Raji (cell line): ENCODE measurements around the gene HLF.

Experiments used
- POLR2A ChIP-seq: IDR thresholded peaks from 2 replicates; pipeline ENCODE4 v1.6.1; 2011; ENCODE audit warnings: low read depth, low read length, control low read depth; ENCODE audit not compliant: insufficient read depth

HLF gene

DNA sequence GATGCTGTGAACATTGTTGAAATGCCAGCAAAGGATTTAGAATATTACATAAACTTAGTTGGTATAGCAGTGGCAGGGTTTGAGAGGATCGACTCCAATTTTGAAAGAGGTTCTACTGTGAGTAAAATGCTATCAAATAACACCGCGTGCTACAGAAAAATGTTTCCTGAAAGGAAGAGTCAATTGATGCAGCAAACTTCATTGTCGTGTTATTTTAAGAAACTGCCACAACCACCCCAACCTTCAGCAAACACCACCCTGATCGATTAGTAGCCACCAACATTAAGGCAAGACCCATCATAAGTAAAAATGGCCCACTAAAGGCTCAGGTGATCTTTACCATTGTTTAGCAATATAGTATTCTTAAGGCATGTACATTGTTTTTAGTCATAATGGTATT, 27.3 kb downstream of the HLF start:
- no peak for TF ChIP-seq POLR2A

GRCh38 chr17:55294042-55294751, 29.4 kb downstream of the HLF start:
- no peak for TF ChIP-seq POLR2A

GRCh38 chr17:55295411-55296170, 30.8 kb downstream of the HLF start:
- no peak for TF ChIP-seq POLR2A

DNA sequence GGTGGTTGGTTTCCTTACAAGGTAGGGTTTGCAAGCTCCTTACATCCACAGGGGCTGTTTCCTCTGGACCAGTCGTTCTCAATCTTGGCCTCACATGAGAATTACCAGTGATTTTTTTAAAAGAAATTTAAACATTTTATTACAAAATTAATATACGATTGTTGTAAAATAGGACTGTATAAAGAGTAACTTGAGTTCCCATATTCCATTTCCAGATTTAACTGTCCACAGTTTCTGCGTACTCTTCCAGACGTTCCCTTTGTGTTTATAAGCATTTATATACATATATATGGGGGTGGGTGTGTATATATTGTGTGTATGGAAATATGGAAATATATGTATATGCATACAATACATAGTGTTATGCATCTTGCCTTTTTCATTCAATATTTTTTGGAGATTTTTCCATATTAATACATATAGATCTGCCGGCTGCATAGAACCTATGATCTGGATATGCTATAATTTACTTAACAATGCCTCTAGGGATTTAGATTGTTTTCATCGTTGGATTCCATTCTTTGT, 31.5 kb downstream of the HLF start:
- TF ChIP-seq POLR2A: no peak

DNA sequence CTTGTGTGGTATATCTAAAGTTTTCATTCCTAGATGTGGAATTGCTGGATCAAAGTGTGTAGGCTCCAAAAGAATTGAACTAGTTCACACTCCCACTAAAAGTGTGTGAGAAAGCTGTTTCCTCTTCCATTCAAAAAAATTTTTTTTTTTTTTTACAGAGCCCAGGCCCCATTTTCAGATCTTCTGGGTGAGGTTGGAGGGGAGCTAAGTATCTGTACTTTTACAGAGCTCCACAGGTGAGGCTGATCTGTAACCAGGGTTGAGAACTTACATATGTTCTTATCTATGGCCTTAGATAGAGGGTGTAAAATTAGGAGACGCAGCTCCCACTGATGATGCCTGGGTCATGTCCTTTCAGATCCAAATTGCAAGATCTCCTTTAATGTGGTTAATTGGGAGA, 31.9 kb downstream of the HLF start:
- TF ChIP-seq POLR2A: no peak

DNA sequence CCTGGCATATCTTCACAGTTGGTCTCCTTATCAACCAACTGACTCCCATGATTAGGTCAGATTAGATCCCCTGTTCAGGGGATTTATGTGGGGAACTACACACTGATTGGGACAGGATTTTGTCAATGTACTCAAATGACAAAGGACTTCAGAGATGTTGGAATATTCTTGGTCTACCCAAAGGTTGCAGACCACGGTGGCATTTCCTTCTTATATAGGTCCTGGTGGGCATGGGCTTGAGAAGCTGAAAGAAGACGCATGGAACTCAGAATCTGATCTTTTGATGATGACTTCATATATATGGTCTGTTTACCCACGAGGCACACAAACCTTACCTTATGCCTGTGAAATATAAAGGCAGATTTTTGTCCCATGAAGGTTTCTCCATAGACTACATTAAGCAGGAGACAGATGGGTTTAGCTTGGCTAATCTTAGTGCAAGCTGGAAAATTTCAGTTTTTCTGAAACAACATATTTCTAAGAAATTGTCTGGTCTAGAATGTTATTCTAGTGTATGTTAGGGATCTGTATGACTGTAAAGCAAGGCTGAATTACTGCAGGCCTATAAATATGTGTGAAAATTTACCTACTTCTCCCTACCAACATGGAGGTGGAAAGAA, 33.5 kb downstream of the HLF start:
- no peak for TF ChIP-seq POLR2A

DNA sequence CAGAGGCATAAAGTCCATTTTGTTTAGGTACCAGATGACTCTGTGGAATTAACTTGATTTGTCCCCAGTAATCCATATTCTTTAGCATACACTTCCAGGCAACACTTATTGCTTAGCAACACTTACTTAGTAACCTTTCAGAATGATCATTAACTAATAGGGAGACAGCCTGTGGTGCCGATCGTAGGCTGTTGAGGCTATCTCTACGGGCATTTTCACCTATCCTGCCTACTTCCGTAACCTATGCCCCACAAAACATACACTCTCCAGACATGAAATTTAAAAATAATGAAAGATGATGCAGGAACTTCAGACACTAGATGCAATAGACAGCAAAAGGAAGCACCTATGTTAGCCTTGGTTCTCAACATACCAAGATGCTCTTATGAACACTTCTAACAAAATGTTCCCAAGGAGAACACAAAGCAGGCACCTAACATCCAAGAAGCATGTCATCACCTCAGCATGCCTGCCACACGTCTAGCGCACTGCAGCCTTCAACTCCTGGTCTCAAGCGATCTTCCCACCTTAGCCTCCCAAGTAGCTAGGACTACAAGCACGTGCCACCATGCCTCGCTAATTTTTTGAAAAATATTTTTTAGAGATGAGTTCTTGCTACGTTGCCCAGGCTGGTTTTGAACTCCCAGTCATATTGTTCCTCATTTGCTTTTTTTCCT, 34.5 kb downstream of the HLF start:
- TF ChIP-seq POLR2A: no peak

DNA sequence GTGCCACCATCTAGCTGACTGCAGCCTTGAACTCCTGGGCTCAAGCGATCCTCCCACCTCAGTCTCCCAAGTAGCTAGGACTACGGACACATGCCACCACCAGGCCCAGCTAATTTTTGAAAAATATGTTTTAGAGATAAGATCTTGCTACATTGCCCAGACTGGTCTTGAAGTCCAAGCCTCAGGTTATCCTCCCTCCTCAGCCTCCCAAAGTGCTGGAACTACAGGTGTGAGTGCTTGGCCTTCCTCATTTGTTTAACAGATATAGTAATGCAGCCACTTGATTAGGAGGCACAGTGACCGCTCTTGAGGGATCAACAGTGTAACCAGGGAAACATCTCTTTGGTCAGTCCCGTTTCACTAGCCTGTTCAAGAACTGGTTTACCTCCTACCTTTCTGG, 35.1 kb downstream of the HLF start:
- TF ChIP-seq POLR2A: no peak

- TF ChIP-seq POLR2A: no peak
Observed at GRCh38 chr17:55300479-55301290, 35.9 kb downstream of the HLF start.

DNA sequence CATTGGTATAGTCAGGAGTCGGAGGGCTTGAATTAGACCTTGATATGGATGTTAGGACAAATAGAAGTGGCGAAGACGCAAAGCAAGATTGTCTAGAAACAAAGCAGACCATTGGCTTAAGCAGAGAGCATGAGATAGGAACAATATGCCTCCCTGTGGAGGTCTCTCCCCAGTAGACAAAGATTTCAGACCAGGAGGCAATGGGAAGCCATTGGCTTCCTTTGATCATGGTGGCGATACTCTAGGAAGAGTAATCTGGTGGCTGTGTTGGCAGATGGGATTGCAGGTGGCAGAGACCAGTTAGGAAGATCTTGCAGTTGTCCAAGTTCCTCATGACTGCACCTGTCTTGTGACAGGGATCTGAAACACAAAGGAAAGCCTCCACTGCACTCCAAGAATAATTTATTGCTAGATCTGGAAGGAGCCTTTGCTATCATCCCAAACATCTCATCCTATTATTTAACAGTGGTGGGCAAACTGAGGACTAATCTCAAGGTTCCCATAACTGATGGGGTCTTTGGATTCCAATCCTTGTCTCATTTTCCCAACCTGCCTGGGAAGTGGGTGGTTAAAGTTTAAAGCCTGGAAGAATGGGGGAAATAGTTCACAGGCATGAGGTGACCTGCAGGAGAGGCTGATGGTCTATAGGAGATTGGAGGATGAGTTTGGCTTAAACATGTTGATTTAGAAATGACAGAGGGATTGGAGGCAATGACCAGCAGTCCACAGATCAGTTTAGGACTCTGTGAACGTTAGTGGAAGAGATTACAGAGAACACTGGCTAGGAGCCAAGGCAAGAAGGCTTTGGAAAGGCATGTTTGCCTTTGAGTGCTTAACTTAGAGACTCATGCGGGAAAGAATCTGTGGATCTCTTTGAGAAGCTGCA, 37.0 kb downstream of the HLF start:
- no peak for TF ChIP-seq POLR2A

GRCh38 chr17:55302407-55302787, 37.6 kb downstream of the HLF start:
- TF ChIP-seq POLR2A: no peak

- no peak for TF ChIP-seq POLR2A
Observed at GRCh38 chr17:55303008-55303493, 38.3 kb downstream of the HLF start.

- TF ChIP-seq POLR2A: no peak
Observed at GRCh38 chr17:55303701-55304145, 39.0 kb downstream of the HLF start.
